Daoy (cell line): Measurements from ENCODE around the gene LSM14A. TPM values are rescaled to one million over a fixed set of nuclear protein-coding genes. Genes with fewer than 3 reads are reported as not detected.
A peak's percentile ranks its signal among the peaks of the same experiment; 100 is the strongest.

ENCODE experiments used
- DNase-seq: peaks from one replicate; pipeline ENCODE4 v3.0.0-alpha.2; 2015; ENCODE audit warnings: low read depth
- total RNA-seq: library from RNA; depleted of rRNA; stranded (reverse); fragments of >200 nt; shearing (Covaris generic); gene quantifications from 2 replicates; pipeline ENCODE4 v1.2.3, GENCODE V29; 2014

The LSM14A gene
- total RNA-seq, 1 experiment from 2014 or later = 35.3 TPM

DNA sequence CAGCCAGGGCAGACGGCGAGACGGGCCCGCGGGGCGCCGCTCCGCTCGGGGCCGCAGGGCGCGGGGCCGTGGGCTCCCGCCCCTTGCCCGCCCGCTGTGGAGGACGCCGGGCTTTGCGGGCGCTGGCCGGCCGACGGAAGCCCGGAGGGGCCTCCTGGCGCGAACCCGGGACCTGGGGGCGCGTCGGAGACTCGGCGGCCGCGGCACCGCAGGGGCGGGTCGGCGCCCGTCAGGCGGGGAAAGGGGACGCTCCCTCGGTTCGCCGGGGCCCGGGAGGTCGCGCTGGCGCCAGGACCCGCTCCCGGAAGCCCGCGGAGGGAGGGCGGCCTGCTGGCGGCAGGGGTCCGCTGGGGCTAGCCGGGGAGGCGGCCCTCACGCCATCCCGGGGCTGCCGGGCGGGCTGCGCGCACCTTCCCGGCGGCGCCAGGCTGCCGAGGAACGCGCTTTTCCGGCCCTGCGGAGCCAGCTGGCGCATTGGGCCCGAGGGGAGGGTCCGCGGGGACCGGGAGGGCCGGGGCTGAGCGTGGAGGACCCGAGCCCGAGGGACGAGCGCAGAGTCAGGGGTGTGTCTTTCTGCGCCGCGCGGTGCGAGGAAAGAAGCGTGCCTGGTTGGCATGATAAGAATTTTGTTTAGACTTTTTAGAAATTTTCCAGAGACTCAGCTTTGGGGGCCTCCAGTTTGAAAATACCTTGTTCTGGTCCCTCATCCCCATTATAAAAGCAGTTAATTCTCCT, 82.6 kb downstream of the LSM14A start:
- DNase-seq = peak; percentile 58

- no peak for DNase-seq
Observed at GRCh38 chr19:34255546-34255945, 83.2 kb downstream of the LSM14A start.

- DNase-seq = no peak
Observed at GRCh38 chr19:34256835-34257558, 84.7 kb downstream of the LSM14A start.

GRCh38 chr19:34257559-34257924, 85.2 kb downstream of the LSM14A start:
- DNase-seq = no peak

GRCh38 chr19:34259367-34260095, 87.2 kb downstream of the LSM14A start:
- DNase-seq = no peak

DNA sequence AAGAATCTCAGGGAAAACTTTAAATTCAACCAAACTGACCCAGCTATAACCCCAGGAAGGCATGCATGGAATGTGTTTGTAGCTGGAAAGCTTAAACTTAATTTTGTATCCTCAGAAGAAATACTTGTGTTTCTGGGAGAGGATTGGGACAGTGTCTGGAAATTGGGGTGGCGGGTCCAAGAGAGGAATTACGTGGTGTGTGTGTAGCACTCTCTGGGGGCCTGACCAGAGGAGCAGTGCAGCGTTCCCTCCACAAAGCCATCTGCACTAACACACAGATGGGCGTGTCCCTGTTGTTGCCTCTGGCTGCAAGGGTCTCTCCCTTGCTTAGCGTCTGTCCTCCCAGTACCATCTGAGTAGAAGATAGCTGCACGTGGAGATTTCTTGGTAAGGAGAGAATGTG, 88.5 kb downstream of the LSM14A start:
- DNase-seq = no peak

DNA sequence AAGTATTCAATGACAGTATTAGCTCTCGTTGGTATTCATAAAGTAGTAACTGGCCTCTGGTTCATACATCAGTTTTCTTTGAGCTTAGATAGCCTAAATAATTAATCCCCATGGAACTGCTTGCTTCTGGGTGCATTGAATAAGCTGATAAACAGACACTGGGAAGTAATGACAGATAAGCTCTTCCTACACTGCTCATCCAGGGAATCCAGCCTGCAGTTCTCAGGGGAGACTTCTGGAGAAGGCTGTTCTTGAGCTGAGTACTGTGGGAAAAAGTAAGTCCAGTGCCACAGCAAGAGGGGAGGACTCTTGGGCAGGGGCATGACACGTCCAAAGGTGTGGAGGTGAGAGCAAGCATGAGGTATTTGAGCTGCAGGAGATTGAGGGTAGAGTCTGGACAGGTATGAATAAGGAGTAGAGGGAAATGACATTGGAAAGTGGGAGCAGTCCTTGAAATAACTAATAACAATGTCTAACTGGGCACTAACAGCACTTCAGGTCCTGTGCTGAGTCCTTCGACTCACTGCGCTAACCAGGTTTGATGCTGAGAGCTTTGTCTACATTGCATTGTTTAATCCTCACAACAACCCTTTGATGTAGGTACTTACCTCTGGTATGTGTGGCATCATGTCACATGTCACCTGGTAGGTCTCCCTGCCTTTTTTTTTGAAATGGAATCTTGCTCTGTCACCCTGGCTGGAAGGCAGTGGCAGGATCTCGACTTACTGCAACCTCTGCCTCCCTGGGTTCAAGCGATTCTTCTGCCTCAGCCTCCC, 89.2 kb downstream of the LSM14A start:
- DNase-seq = no peak

DNA sequence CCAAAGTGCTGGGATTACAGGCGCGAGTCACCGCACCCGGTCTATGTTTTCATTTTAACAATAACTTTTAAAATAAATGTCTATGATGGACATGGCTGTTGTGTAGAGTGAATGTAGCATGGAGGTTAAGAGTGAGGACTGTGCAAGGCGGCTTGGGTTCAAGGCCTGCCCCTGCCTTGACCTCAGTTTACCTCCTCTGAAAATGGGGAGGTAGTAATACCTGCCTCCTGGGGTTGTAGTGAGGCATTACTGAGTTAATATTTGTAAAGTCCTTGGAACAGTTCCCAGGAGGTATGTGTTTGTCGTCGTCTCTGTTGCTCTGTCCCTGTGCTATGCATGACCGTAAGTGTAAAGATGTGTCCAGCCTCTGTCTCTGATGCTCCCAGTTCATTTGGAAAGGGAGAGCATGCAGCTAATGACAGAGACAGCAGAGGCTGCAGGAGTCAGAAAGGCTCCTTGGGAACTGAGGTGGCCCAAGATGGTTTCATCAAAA, 91.5 kb downstream of the LSM14A start:
- DNase-seq = no peak

GRCh38 chr19:34265221-34265650, 92.9 kb downstream of the LSM14A start:
- DNase-seq = peak; percentile 76

GRCh38 chr19:34269081-34269480, 96.8 kb downstream of the LSM14A start:
- DNase-seq = no peak

- DNase-seq = no peak
Observed at GRCh38 chr19:34269489-34269888, 97.2 kb downstream of the LSM14A start.

DNA sequence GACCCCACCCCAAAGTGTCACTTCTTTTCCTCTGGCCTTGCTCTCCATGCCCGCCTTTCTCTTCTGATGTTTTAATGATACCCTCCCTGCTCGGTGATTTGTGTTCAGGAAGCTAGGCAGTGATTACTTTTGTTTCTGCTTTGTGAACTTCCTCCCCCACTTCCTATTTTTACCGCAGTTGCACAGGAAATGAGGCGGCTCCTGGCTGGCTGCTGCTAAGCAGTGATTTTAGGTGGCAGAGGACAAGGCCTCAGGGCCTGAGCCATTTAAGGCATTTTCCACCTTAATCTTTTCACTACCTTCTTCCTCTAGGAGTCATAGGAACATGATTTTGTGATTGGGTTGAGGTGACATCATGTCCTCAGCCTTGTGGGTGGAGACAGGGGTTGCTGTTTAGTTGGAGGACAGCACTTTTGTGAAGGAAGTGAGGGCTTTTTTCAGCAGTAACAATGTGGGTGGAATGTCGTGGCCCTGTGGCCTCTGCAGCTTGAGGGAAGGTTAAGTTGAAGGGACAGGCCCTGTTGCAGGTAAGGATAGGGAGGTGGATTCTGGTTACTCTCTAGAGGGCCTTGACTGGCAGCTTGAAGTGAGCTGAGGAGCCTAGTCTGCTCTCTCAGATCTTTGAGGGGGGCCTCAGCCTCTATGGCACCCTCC, 97.8 kb downstream of the LSM14A start:
- DNase-seq = peak; percentile 85

- DNase-seq = no peak
Observed at GRCh38 chr19:34273121-34273520, 100.8 kb downstream of the LSM14A start.

DNA sequence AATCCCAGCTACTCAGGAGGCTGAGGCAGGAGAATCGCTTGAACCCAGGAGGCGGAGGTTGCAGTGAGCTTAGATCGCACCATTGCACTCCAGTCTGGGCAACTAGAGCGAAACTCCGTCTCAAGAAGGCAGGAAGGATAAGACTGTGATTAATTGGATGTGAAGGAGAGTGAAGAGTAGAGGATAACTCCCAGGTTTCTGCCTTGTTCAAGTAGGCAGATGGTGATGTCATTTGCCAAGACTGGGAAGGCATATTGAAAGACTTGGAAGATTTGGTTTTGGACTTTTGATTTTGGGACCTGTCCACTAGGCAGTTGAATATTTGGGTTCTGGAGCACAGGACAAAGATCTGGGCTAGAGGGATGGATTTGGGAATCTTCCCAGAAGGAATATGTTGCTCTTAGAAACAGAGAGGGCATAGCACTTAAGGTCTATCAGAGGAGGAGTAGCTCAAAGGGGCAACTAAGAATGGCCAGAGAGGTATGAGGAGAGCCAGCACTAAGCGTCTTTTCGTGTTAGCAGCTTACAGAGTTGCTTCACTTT, 102.1 kb downstream of the LSM14A start:
- no peak for DNase-seq

DNA sequence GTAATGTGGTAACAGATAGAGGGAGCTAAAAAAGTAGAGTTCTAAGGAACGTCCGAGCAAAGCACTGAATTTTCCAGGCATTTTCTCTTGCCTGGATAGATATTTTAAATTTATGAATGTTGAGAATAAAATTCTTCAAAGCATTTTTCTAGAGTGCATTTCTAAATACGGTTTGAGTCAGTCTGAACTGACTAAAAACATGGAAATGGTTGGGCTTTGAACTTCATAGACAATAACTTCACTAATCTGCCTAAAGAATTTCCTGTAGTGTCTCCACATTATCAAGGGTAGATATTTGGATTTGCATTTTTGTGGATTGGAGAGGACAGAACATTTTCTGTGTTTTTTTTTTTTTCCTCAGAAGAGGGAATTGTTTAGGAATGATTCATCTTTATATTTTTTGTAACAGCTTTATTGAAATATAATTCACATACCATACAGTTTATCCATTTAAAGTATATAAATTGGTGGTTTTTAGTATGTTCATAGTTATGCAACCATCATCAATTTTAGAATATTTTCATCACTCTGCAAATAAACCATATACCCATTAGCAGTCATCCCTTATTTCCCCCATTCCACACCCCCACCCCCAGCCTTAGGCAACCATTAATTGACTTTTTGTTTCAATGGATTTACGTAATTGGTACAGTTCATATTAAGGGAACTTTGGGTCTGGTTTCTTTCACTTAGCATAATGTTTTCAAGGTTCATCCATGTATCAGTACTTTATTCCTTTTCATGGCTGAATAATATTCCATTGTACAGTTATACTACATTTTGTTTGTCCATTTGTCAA, 102.7 kb downstream of the LSM14A start:
- peak; percentile 29 for DNase-seq

DNA sequence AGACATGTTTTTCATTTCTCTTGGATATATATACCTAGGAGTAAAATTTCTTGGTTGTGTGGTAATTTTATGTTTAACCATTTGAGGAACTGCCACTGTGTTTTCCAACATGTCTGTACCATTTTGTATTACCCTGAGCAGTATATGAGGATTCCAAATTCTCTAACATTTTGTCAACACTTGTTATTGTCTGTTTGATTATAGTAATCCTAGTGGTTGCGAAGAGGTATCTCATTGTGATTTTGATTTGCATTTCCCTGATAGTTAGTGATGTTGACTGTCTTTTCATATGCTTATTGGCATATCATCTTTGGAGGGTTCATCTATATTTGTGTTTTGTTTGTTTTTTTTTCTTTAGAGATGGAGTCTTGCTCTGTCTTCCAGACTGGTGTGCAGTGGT, 103.4 kb downstream of the LSM14A start:
- no peak for DNase-seq

- no peak for DNase-seq
Observed at GRCh38 chr19:34276614-34277013, 104.3 kb downstream of the LSM14A start.

DNA sequence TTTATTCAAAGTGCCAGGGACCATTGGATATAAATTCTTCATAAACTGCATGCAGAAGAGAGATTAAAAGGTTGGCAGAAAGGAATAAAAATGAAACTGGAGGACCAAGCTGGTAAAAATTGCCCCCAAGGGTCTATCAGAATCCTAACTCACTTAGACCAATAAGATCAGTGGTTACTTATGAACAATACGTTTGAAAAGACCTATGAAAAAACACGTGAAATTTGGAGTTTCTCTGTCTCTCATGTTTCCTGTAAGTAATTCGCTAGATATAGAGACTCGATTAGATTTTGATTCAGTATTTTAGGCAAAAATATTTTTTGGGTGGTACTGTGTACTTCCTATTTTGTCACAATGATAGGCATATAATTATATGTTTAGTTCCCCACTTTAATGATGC, 104.9 kb downstream of the LSM14A start:
- DNase-seq = no peak

GRCh38 chr19:34278783-34279182, 106.5 kb downstream of the LSM14A start:
- no peak for DNase-seq
